KMS-11 (cell line): ENCODE data around the gene PXN.

Experiments used
- H2AFZ ChIP-seq: fragments of 200-600 bp; sonication (generic); 2 replicates; pipeline ENCODE4 v1.6.1; 2016; ENCODE audit warnings: antibody characterized with exemption, mixed run types, low read depth
- H3K27ac ChIP-seq: fragments of 200-600 bp; sonication (generic); 2 replicates; pipeline ENCODE4 v1.6.1; 2016; ENCODE audit warnings: mild to moderate bottlenecking, mixed run types
- H3K27me3 ChIP-seq: fragments of 200-600 bp; sonication (generic); 2 replicates; pipeline ENCODE4 v1.6.1; 2017; ENCODE audit warnings: mild to moderate bottlenecking, low read depth, mixed run types, moderate library complexity; ENCODE audit not compliant: insufficient read depth
- H3K36me3 ChIP-seq: fragments of 200-600 bp; sonication (generic); 2 replicates; pipeline ENCODE4 v1.6.1; 2017; ENCODE audit warnings: mild to moderate bottlenecking, mixed run types; ENCODE audit not compliant: insufficient read depth
- H3K4me1 ChIP-seq: fragments of 200-600 bp; sonication (generic); 2 replicates; pipeline ENCODE4 v1.6.1; 2016; ENCODE audit warnings: mild to moderate bottlenecking, low read depth, mixed run types; ENCODE audit not compliant: poor library complexity, severe bottlenecking
- H3K4me2 ChIP-seq: fragments of 200-600 bp; sonication (generic); 2 replicates; pipeline ENCODE4 v1.7.0; 2016; ENCODE audit warnings: mild to moderate bottlenecking, mixed run types
- H3K4me3 ChIP-seq: fragments of 200-600 bp; sonication (generic); IDR thresholded peaks from 2 replicates; pipeline ENCODE4 v1.6.1; 2017; ENCODE audit warnings: low read depth, low read length, mixed read lengths; ENCODE audit not compliant: insufficient read depth
- H3K79me2 ChIP-seq: fragments of 200-600 bp; sonication (generic); 2 replicates; pipeline ENCODE4 v1.6.1; 2016; ENCODE audit warnings: low read depth, mixed run types; ENCODE audit not compliant: insufficient read depth
- H3K9ac ChIP-seq: fragments of 200-600 bp; sonication (generic); 2 replicates; pipeline ENCODE4 v1.6.1; 2016; ENCODE audit warnings: mild to moderate bottlenecking, mixed run types
- H4K20me1 ChIP-seq: fragments of 200-600 bp; sonication (generic); 2 replicates; pipeline ENCODE4 v1.6.1; 2016; ENCODE audit warnings: mild to moderate bottlenecking, mixed run types; ENCODE audit not compliant: insufficient read depth
- CTCF ChIP-seq: fragments of 200-600 bp; sonication (generic); conservative IDR thresholded peaks from 2 replicates; pipeline ENCODE4 v1.6.1; 2017; ENCODE audit warnings: low read depth, mild to moderate bottlenecking, antibody characterized with exemption, low read length, moderate library complexity, mixed read lengths

PXN gene

GRCh38 chr12:120183211-120183631 is 82.3 kb downstream of the PXN start:
- no peak overlapping the region for H3K4me3 ChIP-seq
- TF ChIP-seq CTCF, result no peak
- peaks cover 36% of the 10 kb centered on the region; the same call in 1 of the 2 replicates for H3K79me2 ChIP-seq
- no peak overlapping the region for H3K27ac ChIP-seq
- no peak overlapping the region for H3K9ac ChIP-seq
- no peak overlapping the region for H3K4me2 ChIP-seq
- peaks cover 5% of the 10 kb centered on the region for H3K4me1 ChIP-seq
- H2AFZ ChIP-seq, result no peak overlapping the region
- no peaks in the 10 kb centered on the region for H4K20me1 ChIP-seq
- no peaks in the 10 kb centered on the region for H3K27me3 ChIP-seq
- no peaks in the 10 kb centered on the region; the same call in 1 of the 2 replicates for H3K36me3 ChIP-seq

GRCh38 chr12:120181991-120182631 is 83.4 kb downstream of the PXN start:
- Histone ChIP-seq H3K4me2 (no peak overlapping the region), H3K9ac (no peak overlapping the region), H3K27ac (no peak overlapping the region), H2AFZ (no peak overlapping the region), H3K4me3 (no peak overlapping the region), H3K4me1 (peaks cover 5% of the 10 kb centered on the region), H3K79me2 (peaks cover 26% of the 10 kb centered on the region; the same call in 1 of the 2 replicates), H4K20me1 (no peaks in the 10 kb centered on the region), H3K36me3 (no peaks in the 10 kb centered on the region; the same call in 1 of the 2 replicates), H3K27me3 (no peaks in the 10 kb centered on the region)
- TF ChIP-seq CTCF, result no peak

GRCh38 chr12:120180975-120181374 is 84.6 kb downstream of the PXN start:
- Histone ChIP-seq H4K20me1 (no peaks in the 10 kb centered on the region), H3K4me3 (no peak overlapping the region), H3K36me3 (no peaks in the 10 kb centered on the region; the same call in 1 of the 2 replicates), H3K27ac (no peak overlapping the region), H3K9ac (no peak overlapping the region), H2AFZ (no peak overlapping the region), H3K79me2 (peaks cover 16% of the 10 kb centered on the region; the same call in 1 of the 2 replicates), H3K4me1 (peaks cover 5% of the 10 kb centered on the region), H3K27me3 (no peaks in the 10 kb centered on the region), H3K4me2 (no peak overlapping the region)
- TF ChIP-seq CTCF, result no peak

- no peaks in the 10 kb centered on the region for H4K20me1 ChIP-seq
- no peak overlapping the region for H3K4me2 ChIP-seq
- no peaks in the 10 kb centered on the region for H3K27me3 ChIP-seq
- peaks cover 6% of the 10 kb centered on the region; the same call in 1 of the 2 replicates for H3K36me3 ChIP-seq
- H3K27ac ChIP-seq, result no peak overlapping the region
- H3K4me3 ChIP-seq, result no peak overlapping the region
- no peak overlapping the region for H2AFZ ChIP-seq
- no peak overlapping the region for H3K9ac ChIP-seq
- no peaks in the 10 kb centered on the region; the same call in 1 of the 2 replicates for H3K79me2 ChIP-seq
- H3K4me1 ChIP-seq, result no peaks in the 10 kb centered on the region
- no peak for TF ChIP-seq CTCF
Observed at GRCh38 chr12:120175537-120175936, 90.0 kb downstream of the PXN start.
